Neural crest cell (in vitro differentiated cells): ENCODE measurements around the gene TEPSIN. TPM values are rescaled to one million over a fixed set of nuclear protein-coding genes. Genes with fewer than 3 reads are reported as not detected.

Experiments
- DNase-seq: peaks from one replicate; pipeline ENCODE4 v3.0.0; 2021; ENCODE audit warnings: low read depth, mixed read lengths, low spot score
- H3K27ac Mint-ChIP-seq: one replicate; pipeline ENCODE4 v1.8.0; 2021; ENCODE audit warnings: mild to moderate bottlenecking, mixed read lengths; ENCODE audit not compliant: unreplicated experiment
- H3K27me3 Mint-ChIP-seq: 2 replicates; pipeline ENCODE4 v1.8.0; 2021; ENCODE audit warnings: low read depth, mild to moderate bottlenecking, mixed read lengths
- H3K36me3 Mint-ChIP-seq: 2 replicates; pipeline ENCODE4 v1.8.0; 2021; ENCODE audit warnings: low read depth, mild to moderate bottlenecking, mixed read lengths
- H3K4me1 Mint-ChIP-seq: 2 replicates; pipeline ENCODE4 v1.8.0; 2021; ENCODE audit warnings: mixed read lengths
- H3K4me3 Mint-ChIP-seq: one replicate; pipeline ENCODE4 v1.8.0; 2021; ENCODE audit warnings: mild to moderate bottlenecking, mixed read lengths
- H3K9me3 Mint-ChIP-seq: 2 replicates; pipeline ENCODE4 v1.8.0; 2021; ENCODE audit warnings: mixed read lengths
- total RNA-seq: library from RNA; stranded (reverse); gene quantifications from 2 replicates; pipeline ENCODE4 v1.2.1, GENCODE V29; 2021
- TF ChIP-seq, protein P1 (sequence below): fragments of 200-600 bp; sonication (generic); conservative IDR thresholded peaks from 2 replicates; pipeline ENCODE4 v1.5.0; 2021; ENCODE audit warnings: antibody characterized with exemption, mild to moderate bottlenecking

Gene TEPSIN
- total RNA-seq, 1 donor from 2014 or later = 40.4 TPM

DNA sequence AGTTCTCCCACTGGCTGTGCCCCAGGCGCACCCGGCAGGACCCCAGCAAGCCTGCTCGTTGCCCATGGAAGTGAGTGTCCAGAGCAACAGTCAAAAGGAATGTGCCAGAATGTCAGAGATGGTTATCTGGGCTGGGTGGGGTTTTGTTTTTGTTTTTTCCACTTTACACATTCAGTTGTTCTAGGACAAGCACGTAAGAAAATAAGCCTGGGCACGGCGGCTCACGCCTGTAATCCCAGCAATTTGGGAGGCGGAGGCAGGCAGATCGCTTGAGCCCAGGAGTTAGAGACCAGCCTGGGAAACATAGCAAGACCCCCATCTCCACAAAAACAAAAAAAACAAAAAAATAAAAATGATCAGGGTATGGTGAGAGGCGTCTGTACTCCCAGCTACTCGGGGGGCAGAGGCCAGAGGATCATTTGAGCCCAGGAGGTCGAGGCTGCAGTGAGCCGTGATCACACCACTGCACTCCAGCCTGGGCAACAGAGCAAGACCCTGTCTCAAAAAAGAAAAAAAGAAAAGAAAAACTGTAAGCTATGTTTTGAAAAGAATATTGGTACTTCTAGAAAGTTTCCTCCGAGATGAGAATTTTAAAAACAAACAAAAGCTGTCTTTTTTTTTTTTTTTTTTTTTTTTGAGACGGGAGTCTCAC, 8.6 kb upstream of the TEPSIN start:
- Mint-ChIP-seq H3K27me3 (peaks cover 4% of the 10 kb centered on the region), H3K4me1 (peaks cover 11% of the 10 kb centered on the region), H3K4me3 (peak overlapping the region; percentile 71), H3K27ac (no peak overlapping the region), H3K36me3 (no peaks in the 10 kb centered on the region), H3K9me3 (no peaks in the 10 kb centered on the region)
- TF ChIP-seq, protein P1, sequence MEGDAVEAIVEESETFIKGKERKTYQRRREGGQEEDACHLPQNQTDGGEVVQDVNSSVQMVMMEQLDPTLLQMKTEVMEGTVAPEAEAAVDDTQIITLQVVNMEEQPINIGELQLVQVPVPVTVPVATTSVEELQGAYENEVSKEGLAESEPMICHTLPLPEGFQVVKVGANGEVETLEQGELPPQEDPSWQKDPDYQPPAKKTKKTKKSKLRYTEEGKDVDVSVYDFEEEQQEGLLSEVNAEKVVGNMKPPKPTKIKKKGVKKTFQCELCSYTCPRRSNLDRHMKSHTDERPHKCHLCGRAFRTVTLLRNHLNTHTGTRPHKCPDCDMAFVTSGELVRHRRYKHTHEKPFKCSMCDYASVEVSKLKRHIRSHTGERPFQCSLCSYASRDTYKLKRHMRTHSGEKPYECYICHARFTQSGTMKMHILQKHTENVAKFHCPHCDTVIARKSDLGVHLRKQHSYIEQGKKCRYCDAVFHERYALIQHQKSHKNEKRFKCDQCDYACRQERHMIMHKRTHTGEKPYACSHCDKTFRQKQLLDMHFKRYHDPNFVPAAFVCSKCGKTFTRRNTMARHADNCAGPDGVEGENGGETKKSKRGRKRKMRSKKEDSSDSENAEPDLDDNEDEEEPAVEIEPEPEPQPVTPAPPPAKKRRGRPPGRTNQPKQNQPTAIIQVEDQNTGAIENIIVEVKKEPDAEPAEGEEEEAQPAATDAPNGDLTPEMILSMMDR = no peak
- DNase-seq = no peak

DNA sequence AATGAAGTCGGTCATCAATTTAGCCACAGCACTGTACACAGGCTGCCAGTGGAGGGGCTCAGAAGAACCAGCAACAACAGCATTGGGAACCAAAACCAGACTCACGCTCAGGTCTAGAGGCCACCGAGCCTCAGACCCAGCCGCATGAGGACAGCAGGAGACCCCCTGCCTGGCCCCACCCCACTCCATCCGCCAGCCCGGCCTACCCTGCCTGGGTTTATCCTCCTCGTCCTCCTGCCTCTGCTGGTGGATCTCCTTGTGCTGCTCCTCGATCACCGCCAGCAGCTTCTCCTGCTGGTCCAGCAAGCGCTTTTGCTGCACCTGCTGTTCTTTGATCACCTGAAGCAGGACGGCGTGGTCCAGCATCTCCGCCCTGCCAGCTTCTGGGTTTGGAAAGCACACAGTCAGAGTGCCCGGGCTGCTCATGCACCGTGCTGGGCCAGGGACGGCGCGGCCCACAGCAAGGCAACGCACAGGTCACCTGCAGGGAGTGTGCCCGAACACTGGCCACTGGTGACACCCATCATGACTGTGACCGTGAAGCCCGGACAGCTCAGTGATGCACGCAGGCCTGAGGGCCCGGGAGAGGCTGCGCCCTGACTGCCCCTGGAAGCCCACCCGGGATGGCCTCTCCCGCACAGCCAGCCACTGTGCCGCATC, 8.0 kb upstream of the TEPSIN start:
- Mint-ChIP-seq H3K36me3 (no peaks in the 10 kb centered on the region), H3K4me3 (peak overlapping the region; percentile 71), H3K9me3 (no peaks in the 10 kb centered on the region), H3K27ac (peak overlapping the region; percentile 91), H3K4me1 (peaks cover 8% of the 10 kb centered on the region), H3K27me3 (peaks cover 4% of the 10 kb centered on the region)
- DNase-seq = no peak
- TF ChIP-seq, protein P1 = no peak

DNA sequence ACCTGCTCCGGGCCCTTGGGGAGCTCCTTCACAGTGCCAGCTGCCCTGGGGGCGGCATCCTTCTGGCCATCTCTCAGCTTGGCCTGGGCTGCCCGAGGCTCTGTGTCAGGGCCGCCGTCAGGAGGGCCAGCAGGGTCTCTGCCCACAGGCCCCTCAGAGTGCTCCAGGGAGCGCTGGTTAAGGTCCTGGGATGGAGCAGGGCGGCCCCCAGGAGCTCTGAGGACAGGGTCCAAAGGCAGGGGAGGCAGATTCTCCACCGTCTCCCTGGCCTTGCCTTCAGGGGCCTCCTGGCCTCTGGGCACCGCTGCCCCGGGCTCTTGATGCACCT, 7.5 kb upstream of the TEPSIN start:
- Mint-ChIP-seq H3K27me3 (peaks cover 4% of the 10 kb centered on the region), H3K9me3 (no peaks in the 10 kb centered on the region), H3K4me1 (peaks cover 8% of the 10 kb centered on the region), H3K36me3 (no peaks in the 10 kb centered on the region), H3K27ac (no peak overlapping the region), H3K4me3 (peak overlapping the region; percentile 71)
- TF ChIP-seq, protein P1 = no peak
- DNase-seq = no peak

DNA sequence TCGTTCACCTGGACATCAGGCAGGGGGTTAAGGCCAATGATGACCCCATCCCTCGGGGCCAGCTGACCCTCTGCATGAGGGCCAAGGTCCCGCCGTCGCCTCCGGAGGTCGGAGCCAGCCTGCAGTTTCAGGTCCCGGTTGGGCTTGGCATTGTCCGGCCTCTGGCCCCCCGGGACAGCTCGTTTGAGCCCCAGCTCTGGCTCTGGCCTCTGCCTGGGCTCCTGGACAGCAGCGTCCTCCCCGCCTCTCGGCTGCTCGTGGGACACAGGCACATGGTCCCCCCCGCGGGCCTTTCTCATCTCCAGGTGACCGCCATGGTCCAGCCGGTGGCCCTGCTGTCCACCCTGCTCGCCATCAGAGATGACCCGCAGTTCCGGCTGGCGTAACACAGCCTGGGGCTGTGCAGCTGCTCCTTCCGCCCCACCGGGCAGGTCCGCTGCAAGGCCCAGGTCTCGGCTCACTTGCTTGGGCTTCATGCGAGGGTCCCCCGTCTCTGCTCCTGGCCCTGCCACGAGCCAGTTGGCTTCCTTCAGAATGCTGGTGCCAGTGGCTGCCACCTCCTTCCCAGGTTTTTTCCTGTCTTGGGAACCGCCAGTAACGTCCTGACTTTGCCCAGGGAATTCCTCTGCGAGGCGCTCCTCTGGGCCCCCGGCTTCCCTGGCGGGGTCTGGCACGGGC, 6.9 kb upstream of the TEPSIN start:
- Mint-ChIP-seq H3K27me3 (peaks cover 4% of the 10 kb centered on the region), H3K4me3 (no peak overlapping the region), H3K36me3 (no peaks in the 10 kb centered on the region), H3K27ac (no peak overlapping the region), H3K4me1 (peaks cover 11% of the 10 kb centered on the region), H3K9me3 (no peaks in the 10 kb centered on the region)
- no peak for DNase-seq
- TF ChIP-seq, protein P1 = no peak

DNA sequence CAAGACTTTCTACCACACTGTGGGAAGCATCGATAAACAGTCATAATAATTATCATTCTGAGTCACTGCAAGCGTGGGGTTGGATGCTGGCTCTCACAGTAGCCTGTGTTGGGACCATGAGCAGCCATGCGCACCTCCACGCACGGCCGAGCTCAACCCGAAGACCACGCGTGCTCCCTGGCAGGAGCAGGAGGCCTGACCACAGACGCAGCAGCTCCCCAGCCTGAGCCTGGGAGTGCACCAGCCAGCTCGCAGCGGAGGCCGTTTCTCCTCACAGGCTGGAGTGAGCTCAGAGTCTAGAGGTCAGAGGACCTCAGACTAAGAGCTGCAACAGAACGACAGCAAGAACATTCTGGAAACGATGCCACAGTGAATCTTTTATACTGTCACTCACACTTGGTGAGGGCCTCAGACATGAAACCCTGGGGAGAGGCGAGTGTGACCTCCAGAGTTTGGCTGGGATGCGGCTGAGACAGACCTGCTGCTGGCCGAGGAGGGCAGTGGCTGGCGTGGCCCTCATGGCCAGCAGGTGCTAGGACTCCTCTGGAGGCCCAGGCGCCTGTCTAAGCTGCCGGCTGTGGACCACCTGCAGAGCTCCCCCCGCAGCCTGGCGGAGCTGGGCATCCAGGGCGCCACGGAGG, 6.3 kb upstream of the TEPSIN start:
- Mint-ChIP-seq H3K27ac (no peak overlapping the region), H3K4me3 (peak overlapping the region; percentile 81), H3K9me3 (no peaks in the 10 kb centered on the region), H3K36me3 (no peaks in the 10 kb centered on the region), H3K27me3 (peaks cover 4% of the 10 kb centered on the region), H3K4me1 (peaks cover 15% of the 10 kb centered on the region)
- TF ChIP-seq, protein P1 = no peak
- DNase-seq = no peak
